Suprapubic skin (tissue), 4 donors: ENCODE data around the gene NMNAT2.

Experiments used
- CTCF ChIP-seq, 2 donors: fragments of 200-600 bp in 1 of 2; fragments of 450-650 bp in 1 of 2; sonication (generic) in 1 of 2; IDR thresholded peaks; one replicate each; pipeline ENCODE4 v1.5.1; 2016 to 2019; ENCODE audit warnings: antibody characterized with exemption in 2 of 2, mild to moderate bottlenecking in 1 of 2, moderate library complexity in 1 of 2
- EP300 ChIP-seq: sonication (generic); formaldehyde crosslinking; IDR thresholded peaks from one replicate; pipeline ENCODE4 v1.6.1; 2017; ENCODE audit warnings: antibody characterized with exemption
- POLR2A ChIP-seq, 2 donors: fragments of 450-650 bp; IDR thresholded peaks; one replicate each; pipeline ENCODE4 v1.6.1; 2017; ENCODE audit warnings: antibody characterized with exemption in 2 of 2, mild to moderate bottlenecking in 2 of 2, moderate library complexity in 2 of 2
- POLR2AphosphoS5 ChIP-seq, 3 donors: sonication (generic); formaldehyde crosslinking; IDR thresholded peaks; one replicate each; pipeline ENCODE4 v1.6.1; 2017; ENCODE audit warnings: antibody characterized with exemption in 3 of 3

- TF ChIP-seq CTCF (IDR thresholded peaks at IDR 0.05) (no peak), POLR2A (IDR thresholded peaks at IDR 0.05) (no peak), EP300 (no peak), POLR2AphosphoS5 (IDR thresholded peaks at IDR 0.05) (no peak)
Observed at GRCh38 chr1:183360473-183360872, 57.7 kb downstream of the NMNAT2 start.
